K562 (cell line): ENCODE measurements around the gene TPD52L1. TPM values are rescaled to one million over a fixed set of nuclear protein-coding genes. Genes with fewer than 3 reads are reported as not detected.

ENCODE experiments used
- ATAC-seq: fragments of 200-7000 bp; cut with Tn5 transposase; 3 replicates; pipeline ENCODE4 v1.9.1; 2020; ENCODE audit warnings: moderate library complexity
- BruUV-seq: library from RNA; stranded (reverse); fragments of 400-500 nt; replicated peaks from 2 replicates; lab custom pipeline; 2021; lab: Mats Ljungman, UMichigan
- CTCF ChIA-PET: fragments of 300-600 bp; formaldehyde crosslinking; extraction: SDS; loops from one replicate; lab custom pipeline; 2021; ENCODE audit warnings: low intra/inter-chr PET ratio; lab: Yijun Ruan, JAX
- POLR2A ChIA-PET: fragments of 300-600, 350-650 bp; sonication (Branson Sonifier 250); formaldehyde crosslinking; extraction: SDS; loops from one replicate; lab custom pipeline; 2021; ENCODE audit warnings: antibody characterized with exemption, inconsistent platforms; lab: Yijun Ruan, JAX
- DNase-seq, 4 experiments: peaks; one replicate each; pipeline versions ENCODE4 v3.0.0 to v3.0.0-alpha.2; 2011 to 2018; ENCODE audit warnings: low spot score in 3 of 4, mixed read lengths in 3 of 4; ENCODE audit errors: extremely low read depth in 1 of 4
- FAIRE-seq: peaks from 2 replicates; lab custom pipeline; 2011; peaks lifted over from hg19 to GRCh38; lab: Jason Lieb, UNC
- H2AFZ ChIP-seq: 2 replicates; pipeline ENCODE4 v1.6.0; 2011; ENCODE audit warnings: low read depth, low read length, control low read depth, inconsistent platforms
- H3K27ac ChIP-seq: fragments of 200-600 bp; 3 replicates; pipeline ENCODE4 v1.8.0; 2011; ENCODE audit warnings: low read depth, mild to moderate bottlenecking, control low read depth, inconsistent platforms, low read length, moderate library complexity, mixed read lengths; ENCODE audit errors: extremely low read depth
- H3K27me3 ChIP-seq, 2 experiments: fragments of 300-600 bp in 1 of 2; 2 replicates in 1 of 2; 3 replicates in 1 of 2; pipeline versions ENCODE4 v1.6.0 to v1.8.0; 2011; ENCODE audit warnings: inconsistent platforms in 2 of 2, low read length in 2 of 2, mild to moderate bottlenecking in 1 of 2, mixed read lengths in 1 of 2, moderate library complexity in 1 of 2; ENCODE audit not compliant: control insufficient read depth in 2 of 2, insufficient read depth in 2 of 2
- H3K36me3 ChIP-seq: fragments of 300-600 bp; 3 replicates; pipeline ENCODE4 v1.8.0; 2011; ENCODE audit warnings: mild to moderate bottlenecking, low read length, inconsistent platforms; ENCODE audit not compliant: control insufficient read depth, insufficient read depth
- H3K4me1 ChIP-seq, 2 experiments: fragments of 200-600 bp in 1 of 2; replicated peaks in 1 of 2; 2 replicates in 1 of 2; 3 replicates in 1 of 2; pipeline versions ENCODE4 v1.5.1 to v1.8.0; 2011; ENCODE audit warnings: inconsistent platforms in 2 of 2, low read length in 2 of 2, mild to moderate bottlenecking in 1 of 2, mixed read lengths in 1 of 2, moderate library complexity in 1 of 2; ENCODE audit not compliant: control insufficient read depth in 2 of 2, insufficient read depth in 2 of 2
- H3K4me2 ChIP-seq: 2 replicates; pipeline ENCODE4 v1.6.1; 2011; ENCODE audit warnings: low read length, control low read depth, inconsistent platforms, mixed read lengths; ENCODE audit not compliant: insufficient read depth
- H3K4me3 ChIP-seq: fragments of 200-600 bp; sonication (generic), shearing (Covaris generic); 2 replicates; pipeline ENCODE4 v1.5.1; 2016; ENCODE audit warnings: control low read depth, inconsistent platforms
- H3K79me2 ChIP-seq: fragments of 200-600 bp; 3 replicates; pipeline ENCODE4 v1.8.0; 2011; ENCODE audit warnings: low read length, inconsistent platforms; ENCODE audit not compliant: control insufficient read depth, insufficient read depth
- H3K9ac ChIP-seq, 2 experiments: 2 replicates each; pipeline versions ENCODE4 v1.6.0 to v1.6.1; 2011; ENCODE audit warnings: low read depth in 2 of 2, low read length in 2 of 2, control low read depth in 1 of 2, inconsistent platforms in 1 of 2, mild to moderate bottlenecking in 1 of 2, mixed read lengths in 1 of 2; ENCODE audit not compliant: insufficient read depth in 1 of 2
- H3K9me1 ChIP-seq: one replicate; pipeline ENCODE4 v1.6.0; 2011; ENCODE audit warnings: inconsistent platforms, mild to moderate bottlenecking, low read length, moderate library complexity; ENCODE audit not compliant: control insufficient read depth, insufficient read depth
- H3K9me3 ChIP-seq: replicated peaks from 2 replicates; pipeline ENCODE4 v1.5.1; 2011; ENCODE audit warnings: low read depth, low read length, inconsistent platforms; ENCODE audit not compliant: control insufficient read depth, insufficient read depth
- H4K20me1 ChIP-seq: replicated peaks from 2 replicates; pipeline ENCODE4 v1.6.1; 2011; ENCODE audit warnings: low read length, inconsistent platforms, mixed read lengths; ENCODE audit not compliant: control insufficient read depth, insufficient read depth
- CAMTA2 ChIP-seq: fragments of 250-450 bp; sonication (Bioruptor Pico); conservative IDR thresholded peaks from 2 replicates; pipeline ENCODE4 v1.5.1; 2022
- GABPB1 ChIP-seq: sonication (generic); formaldehyde crosslinking; IDR thresholded peaks from 2 replicates; pipeline ENCODE4 v1.8.0; 2022; ENCODE audit warnings: mild to moderate bottlenecking, missing genetic modification reagents
- GABPB2 ChIP-seq: fragments of 250-450 bp; sonication (Bioruptor Pico); conservative IDR thresholded peaks from 2 replicates; pipeline ENCODE4 v1.5.1; 2021; ENCODE audit warnings: mild to moderate bottlenecking
- GATA2 ChIP-seq: sonication (generic); formaldehyde crosslinking; IDR thresholded peaks from 2 replicates; pipeline ENCODE4 v1.4.0; 2020; ENCODE audit warnings: mild to moderate bottlenecking, missing genetic modification reagents
- HOXB6 ChIP-seq: fragments of 250-450 bp; sonication (Bioruptor Pico); IDR thresholded peaks from 2 replicates; pipeline ENCODE4 v1.5.1; 2022; ENCODE audit warnings: mild to moderate bottlenecking, borderline replicate concordance
- KDM1A ChIP-seq, 2 experiments: fragments of 450-650 bp; IDR thresholded peaks; 2 replicates each; pipeline ENCODE4 v1.6.1; 2016; ENCODE audit warnings: mild to moderate bottlenecking in 2 of 2
- PHB ChIP-seq: fragments of 250-450 bp; sonication (Bioruptor Pico); IDR thresholded peaks from 2 replicates; pipeline ENCODE4 v1.5.0; 2021
- PTRF ChIP-seq: fragments of 450-650 bp; IDR thresholded peaks from 2 replicates; pipeline ENCODE4 v1.6.1; 2016; ENCODE audit warnings: mild to moderate bottlenecking, missing genetic modification characterization, missing compliant biosample characterization
- TCF7 ChIP-seq: sonication (generic); IDR thresholded peaks from 2 replicates; pipeline ENCODE4 v1.6.1; 2016; ENCODE audit warnings: antibody characterized with exemption, borderline replicate concordance
- TRIM28 ChIP-seq: fragments of 450-650 bp; IDR thresholded peaks from 2 replicates; pipeline ENCODE4 v1.6.1; 2017
- ZNF280B ChIP-seq: fragments of 250-450 bp; sonication (Bioruptor Pico); IDR thresholded peaks from 2 replicates; pipeline ENCODE4 v1.5.1; 2021; ENCODE audit warnings: mild to moderate bottlenecking
- WGBS: fragments of 100-300 bp; shearing (Covaris generic); methylation state at CpG from one replicate; pipeline ENCODE4 v1.1.6; 2016; ENCODE audit warnings: low coverage, mixed read lengths; ENCODE audit not compliant: insufficient coverage; ENCODE audit errors: missing lambda C conversion rate; 5-methylcytosine and 5-hydroxymethylcytosine counted together
- in situ Hi-C: fragments of 300-500 bp; cut with MboI; formaldehyde crosslinking; loops from 4 replicates; pipeline ENCODE4 v1.15.0; 2018; ENCODE audit warnings: inconsistent platforms, mixed read lengths
- intact Hi-C: fragments of 100-400 bp; cut with micrococcal nuclease; formaldehyde crosslinking; loops from 2 replicates; pipeline ENCODE4 v1.14.2; 2022
- polyA plus RNA-seq, 8 experiments: library from polyadenylated mRNA; depleted of rRNA in 4 of 8; stranded (reverse) in 5 of 8; unstranded in 3 of 8; fragments of >200 nt; fragmentation: Nextera tagmentation in 2 of 8; fragmentation: Illumina TruSeq in 1 of 8; extraction: Ambion mirVana in 2 of 8; extraction: Trizol in 1 of 8; gene quantifications; 2 replicates each; pipeline versions ENCODE4 v1.2.1 to v1.2.3, GENCODE V29; 2011 to 2014; ENCODE audit warnings: inconsistent platforms in 1 of 8, missing spikeins in 1 of 8
- total RNA-seq, 7 experiments: library from RNA; depleted of rRNA in 6 of 7; stranded (reverse); fragments of >200 nt in 6 of 7; fragmentation: Illumina TruSeq in 2 of 7; extraction: Trizol in 2 of 7; gene quantifications; 2 replicates each; pipeline versions ENCODE4 v1.2.1 to v1.2.3, GENCODE V29; 2011 to 2021; ENCODE audit warnings: low replicate concordance in 1 of 7
- TF ChIP-seq, protein P1 (sequence below), 2 experiments: fragments of 450-650 bp; IDR thresholded peaks; 2 replicates each; pipeline ENCODE4 v1.6.1; 2016

TPD52L1 gene
- total and polyA plus RNA-seq, 9 of the 15 experiments (the other 6 are each of a cell fraction or from before 2014, with no cell fraction given): 12.9 to 149 (median 75.7) TPM

GRCh38 chr6:125257351-125257750 lies 103.8 kb downstream of the TPD52L1 start:
- ATAC-seq (no peak), FAIRE-seq (no peak), DNase-seq (no peak)
- no peak overlapping the region for H3K4me2 ChIP-seq
- TF ChIP-seq CAMTA2 (no peak), TCF7 (no peak), HOXB6 (CRISPR knock-in tag) (no peak), PHB (CRISPR knock-in tag) (no peak), PTRF (tag) (no peak), KDM1A (IDR thresholded peaks at IDR 0.05) (no peak), GABPB2 (CRISPR knock-in tag) (no peak), GATA2 (no peak), GABPB1 (CRISPR knock-in tag) (no peak), TRIM28 (no peak), ZNF280B (CRISPR knock-in tag) (no peak)
- TF ChIP-seq, protein P1, sequence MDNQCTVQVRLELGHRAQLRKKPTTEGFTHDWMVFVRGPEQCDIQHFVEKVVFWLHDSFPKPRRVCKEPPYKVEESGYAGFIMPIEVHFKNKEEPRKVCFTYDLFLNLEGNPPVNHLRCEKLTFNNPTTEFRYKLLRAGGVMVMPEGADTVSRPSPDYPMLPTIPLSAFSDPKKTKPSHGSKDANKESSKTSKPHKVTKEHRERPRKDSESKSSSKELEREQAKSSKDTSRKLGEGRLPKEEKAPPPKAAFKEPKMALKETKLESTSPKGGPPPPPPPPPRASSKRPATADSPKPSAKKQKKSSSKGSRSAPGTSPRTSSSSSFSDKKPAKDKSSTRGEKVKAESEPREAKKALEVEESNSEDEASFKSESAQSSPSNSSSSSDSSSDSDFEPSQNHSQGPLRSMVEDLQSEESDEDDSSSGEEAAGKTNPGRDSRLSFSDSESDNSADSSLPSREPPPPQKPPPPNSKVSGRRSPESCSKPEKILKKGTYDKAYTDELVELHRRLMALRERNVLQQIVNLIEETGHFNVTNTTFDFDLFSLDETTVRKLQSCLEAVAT (IDR thresholded peaks at IDR 0.05): no peak
- in situ Hi-C loops: no loop called here
- H4K20me1 ChIP-seq: no peaks in the 10 kb centered on the region
- no peak overlapping the region for H3K9ac ChIP-seq
- POLR2A ChIA-PET: no interaction called here
- no peak overlapping the region for H2AFZ ChIP-seq
- H3K9me3 ChIP-seq: no peaks in the 10 kb centered on the region
- 89% methylated on average over 3 of the region's 3 CpGs for WGBS
- no peaks in the 10 kb centered on the region for H3K79me2 ChIP-seq
- H3K27me3 ChIP-seq: no peaks in the 10 kb centered on the region
- H3K27ac ChIP-seq: no peak overlapping the region
- intact Hi-C loops: no loop called here
- H3K4me3 ChIP-seq: no peak overlapping the region
- H3K9me1 ChIP-seq: no peaks in the 10 kb centered on the region
- H3K36me3 ChIP-seq: no peaks in the 10 kb centered on the region; the same call in none of the 3 replicates
- no peaks in the 10 kb centered on the region for H3K4me1 ChIP-seq
- CTCF ChIA-PET: no interaction called here
- BruUV-seq: no TSS peak
